ENCODE data around the gene KCND3. TPM values are rescaled to one million over a fixed set of nuclear protein-coding genes. Genes with fewer than 3 reads are reported as not detected.

KCND3 gene
- total RNA-seq, 6 donors from 2014 or later, result 2.7 to 6.4 (median 5.4) TPM

DNA sequence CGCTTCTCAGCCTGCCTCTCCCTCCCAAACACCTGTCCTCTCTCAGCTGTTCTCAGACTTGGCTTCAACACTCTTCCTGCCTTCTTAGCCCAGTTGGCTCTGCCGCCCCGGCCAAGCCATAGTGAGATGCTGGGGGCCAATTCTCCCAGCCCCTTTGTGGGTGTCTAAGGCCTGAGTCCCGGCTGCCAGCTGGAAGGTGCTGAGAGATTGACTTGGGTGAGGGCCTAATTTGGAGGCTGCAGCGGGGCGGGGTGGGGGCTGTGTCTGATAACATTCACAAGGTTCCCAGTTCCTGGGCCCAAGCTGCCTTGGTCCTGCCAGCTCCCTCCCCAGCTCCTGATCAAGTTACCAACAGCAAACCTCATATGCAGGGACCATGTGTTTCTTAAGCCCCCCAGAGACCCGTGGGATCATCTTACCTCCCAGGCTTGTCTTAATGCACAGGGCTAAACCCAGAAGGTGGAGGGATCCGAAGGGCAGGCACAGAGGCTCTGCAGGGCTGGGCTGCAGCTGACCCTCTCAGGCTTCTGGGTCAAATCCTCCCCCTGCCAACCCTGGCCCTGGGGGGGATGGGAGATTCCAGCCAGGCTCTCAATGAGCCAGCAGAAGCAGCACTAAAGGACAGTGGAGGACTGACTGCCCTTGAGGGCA is 260.1 kb downstream of the KCND3 start:
- 77 to 90% methylated on average over 6 to 8 of the region's 8 CpGs for WGBS, 2 donors
- peaks cover 15 to 20% (median 17%) of the 10 kb centered on the region in 4 donors for H3K4me1 ChIP-seq
- no peak for ATAC-seq (ENCODE audit: low FRiP score in 2 of 2)

DNA sequence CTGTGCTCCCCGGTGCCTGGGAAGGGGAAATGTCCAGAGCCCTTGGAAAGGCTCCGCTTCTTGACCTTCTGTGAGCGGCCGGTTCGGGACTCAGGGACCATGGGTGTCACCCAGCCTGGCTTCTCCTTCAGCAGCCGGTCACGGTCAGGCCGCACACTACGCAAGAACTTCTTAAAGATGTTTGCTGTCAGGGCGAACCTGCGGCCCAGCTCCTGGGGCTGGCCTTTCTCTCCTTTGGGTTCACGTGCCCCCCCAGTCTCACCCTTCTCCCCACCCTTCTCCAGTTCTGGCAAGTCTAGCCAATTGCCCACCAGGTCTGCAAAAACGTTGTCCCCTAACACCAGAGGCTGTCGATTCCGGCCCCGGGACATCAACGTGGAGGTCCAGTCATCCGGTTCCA is 262.4 kb downstream of the KCND3 start:
- Histone ChIP-seq H3K9me3 (no peaks in the 10 kb centered on the region), H3K27ac (no peak overlapping the region), H3K27me3 (no peaks in the 10 kb centered on the region), H3K4me3 (no peak overlapping the region), H3K4me1 (peaks cover 5 to 10% (median 7%) of the 10 kb centered on the region in 4 donors), H3K36me3 (peaks cover 0 to 13% (median 0%) of the 10 kb centered on the region in 4 donors)
- TF ChIP-seq POLR2A (IDR thresholded peaks at IDR 0.05) (no peak), POLR2AphosphoS5 (IDR thresholded peaks at IDR 0.05) (no peak)
- DNase-seq (no peak), ATAC-seq (ENCODE audit: low FRiP score in 2 of 2) (no peak)
- WGBS, 2 donors, result 89 to 94% methylated on average over 18 of the region's 18 CpGs

More for the DNA sequence above, 260.1 kb downstream of the KCND3 start:
- Histone ChIP-seq H3K4me3 (no peak overlapping the region), H3K27ac (no peak overlapping the region), H3K9me3 (no peaks in the 10 kb centered on the region), H3K27me3 (no peaks in the 10 kb centered on the region), H3K36me3 (peaks cover 0 to 13% (median 0%) of the 10 kb centered on the region in 4 donors)
- TF ChIP-seq CTCF (IDR thresholded peaks at IDR 0.05), result no peak
- TF ChIP-seq EP300 (IDR thresholded peaks at IDR 0.05), result no peak
- no peak for TF ChIP-seq POLR2AphosphoS5 (IDR thresholded peaks at IDR 0.05)
- TF ChIP-seq POLR2A (IDR thresholded peaks at IDR 0.05), result no peak
- DNase-seq, result no peak

GRCh38 chr1:111725192-111725591 is 264.3 kb downstream of the KCND3 start:
- Histone ChIP-seq H3K4me1 (peaks cover 23 to 29% (median 26%) of the 10 kb centered on the region in 4 donors), H3K27ac (no peak overlapping the region), H3K36me3 (peaks cover 0 to 13% (median 0%) of the 10 kb centered on the region in 4 donors), H3K9me3 (no peaks in the 10 kb centered on the region), H3K4me3 (no peak overlapping the region), H3K27me3 (no peaks in the 10 kb centered on the region)
- TF ChIP-seq POLR2AphosphoS5 (IDR thresholded peaks at IDR 0.05) (no peak), EP300 (IDR thresholded peaks at IDR 0.05) (no peak), POLR2A (IDR thresholded peaks at IDR 0.05) (no peak), CTCF (IDR thresholded peaks at IDR 0.05) (no peak)
- peak in 1 of 2 donors; percentile 55 for DNase-seq
- no peak for ATAC-seq (ENCODE audit: low FRiP score in 2 of 2)
- WGBS, 2 donors, result 59 to 78% methylated on average over 1 to 4 of the region's 5 CpGs

GRCh38 chr1:111723871-111724270 is 265.6 kb downstream of the KCND3 start:
- Histone ChIP-seq H3K4me3 (no peak overlapping the region), H3K27me3 (no peaks in the 10 kb centered on the region), H3K36me3 (peaks cover 0 to 13% (median 0%) of the 10 kb centered on the region in 4 donors), H3K9me3 (no peaks in the 10 kb centered on the region), H3K27ac (no peak overlapping the region), H3K4me1 (peaks cover 30 to 41% (median 34%) of the 10 kb centered on the region in 4 donors)
- no peak for TF ChIP-seq POLR2AphosphoS5 (IDR thresholded peaks at IDR 0.05)
- TF ChIP-seq POLR2A (IDR thresholded peaks at IDR 0.05), result no peak
- no peak for TF ChIP-seq EP300 (IDR thresholded peaks at IDR 0.05)
- no peak for TF ChIP-seq CTCF (IDR thresholded peaks at IDR 0.05)
- ATAC-seq (ENCODE audit: low FRiP score in 2 of 2) (no peak), DNase-seq (no peak)
- 47 to 59% methylated on average over 1 of the region's 1 CpG for WGBS, 2 donors

- Histone ChIP-seq H3K27ac (peak overlapping the region in 1 of 4 donors; percentile 84), H3K4me3 (no peak overlapping the region), H3K4me1 (peaks cover 30 to 41% (median 34%) of the 10 kb centered on the region in 4 donors), H3K27me3 (no peaks in the 10 kb centered on the region), H3K9me3 (no peaks in the 10 kb centered on the region), H3K36me3 (peaks cover 0 to 13% (median 0%) of the 10 kb centered on the region in 4 donors)
- no peak for TF ChIP-seq CTCF (IDR thresholded peaks at IDR 0.05)
- 86 to 91% methylated on average over 7 of the region's 7 CpGs for WGBS, 2 donors
- no peak for DNase-seq
- no peak for ATAC-seq (ENCODE audit: low FRiP score in 2 of 2)
Measured at GRCh38 chr1:111723091-111723806, 266.2 kb downstream of the KCND3 start.

Data from upper lobe of left lung (tissue), 6 donors.